Stomach smooth muscle (tissue), 2 donors: ENCODE data around the gene EPSTI1.
"Not testable (repeated sequence)": the region's sequence is repeated elsewhere in the genome, so short reads cannot be mapped to it uniquely, and the experiment has no call there.

ENCODE experiments used
- H3K27ac ChIP-seq: one replicate; pipeline ENCODE4 v1.7.0; 2013; ENCODE audit warnings: mild to moderate bottlenecking, low read length, inconsistent platforms
- H3K27me3 ChIP-seq, 2 donors: one replicate each; pipeline ENCODE4 v1.7.0; 2013; ENCODE audit warnings: low read length in 2 of 2; ENCODE audit not compliant: insufficient read depth in 2 of 2, control insufficient read depth in 1 of 2
- H3K36me3 ChIP-seq, 2 donors: one replicate each; pipeline ENCODE4 v1.7.0; 2013; ENCODE audit warnings: low read length in 2 of 2; ENCODE audit not compliant: control insufficient read depth in 2 of 2, insufficient read depth in 2 of 2
- H3K4me1 ChIP-seq: one replicate; pipeline ENCODE4 v1.7.0; 2013; ENCODE audit warnings: low read length; ENCODE audit not compliant: control insufficient read depth, insufficient read depth
- H3K4me3 ChIP-seq, 2 donors: one replicate each; pipeline ENCODE4 v1.7.0; 2013; ENCODE audit warnings: low read length in 2 of 2
- H3K9ac ChIP-seq, 2 donors: one replicate each; pipeline ENCODE4 v1.7.0; 2013; ENCODE audit warnings: low read length in 2 of 2, mild to moderate bottlenecking in 1 of 2
- H3K9me3 ChIP-seq, 2 donors: one replicate each; pipeline ENCODE4 v1.7.0; 2013; ENCODE audit warnings: low read length in 2 of 2; ENCODE audit not compliant: control insufficient read depth in 2 of 2
- donor health status: healthy.
- donor health status: Pancreatic carcinoma.

The EPSTI1 gene

GRCh38 chr13:42991898-42992763 lies at the start of gene EPSTI1:
EPSTI1 (minus strand) TSS chr13:42992241; CDS start chr13:42992165, 76 bp downstream.
- no peaks in the 10 kb centered on the region for H3K27me3 ChIP-seq
- H3K27ac ChIP-seq = peak within 1 kb of the TSS; percentile 70
- no peaks in the 10 kb centered on the region for H3K9me3 ChIP-seq
- H3K9ac ChIP-seq = peak within 1 kb of the TSS; percentile 74 to 89
- peaks cover 22% of the 10 kb centered on the region for H3K4me1 ChIP-seq
- H3K36me3 ChIP-seq = no peaks in the 10 kb centered on the region
- peak within 1 kb of the TSS; percentile 66 to 83 for H3K4me3 ChIP-seq

- H3K4me1 ChIP-seq = peaks cover 4% of the 10 kb centered on the region
- no peaks in the 10 kb centered on the region for H3K27me3 ChIP-seq
- no peak overlapping the region for H3K4me3 ChIP-seq
- no peak overlapping the region for H3K9ac ChIP-seq
- H3K27ac ChIP-seq = no peak overlapping the region
- no peaks in the 10 kb centered on the region for H3K9me3 ChIP-seq
- no peaks in the 10 kb centered on the region for H3K36me3 ChIP-seq
Observed at GRCh38 chr13:43041369-43041921, 49.4 kb upstream of the EPSTI1 start.

GRCh38 chr13:43040581-43041368 lies 48.7 kb upstream of the EPSTI1 start:
- H3K36me3 ChIP-seq, H3K27me3 ChIP-seq, H3K4me1 ChIP-seq, H3K9ac ChIP-seq, H3K27ac ChIP-seq, H3K4me3 ChIP-seq, H3K9me3 ChIP-seq: not testable (repeated sequence)

GRCh38 chr13:43039966-43040365 lies 47.9 kb upstream of the EPSTI1 start:
- Histone ChIP-seq H3K27me3 (no peaks in the 10 kb centered on the region), H3K27ac (no peak overlapping the region), H3K9me3 (no peaks in the 10 kb centered on the region), H3K4me1 (peaks cover 8% of the 10 kb centered on the region), H3K4me3 (no peak overlapping the region), H3K9ac (no peak overlapping the region), H3K36me3 (no peaks in the 10 kb centered on the region)

- Histone ChIP-seq H3K36me3 (peaks cover 0 to 3% of the 10 kb centered on the region in 2 donors), H3K4me3 (peak overlapping the region; percentile 34 to 49), H3K9me3 (no peaks in the 10 kb centered on the region), H3K27me3 (no peaks in the 10 kb centered on the region), H3K9ac (no peak overlapping the region), H3K4me1 (peaks cover 8% of the 10 kb centered on the region), H3K27ac (no peak overlapping the region)
Observed at GRCh38 chr13:43036351-43037250, 44.6 kb upstream of the EPSTI1 start.

- H3K27me3 ChIP-seq = no peaks in the 10 kb centered on the region
- H3K36me3 ChIP-seq = peaks cover 0 to 3% of the 10 kb centered on the region in 2 donors
- H3K4me1 ChIP-seq = peaks cover 8% of the 10 kb centered on the region
- H3K9me3 ChIP-seq = no peaks in the 10 kb centered on the region
- no peak overlapping the region for H3K4me3 ChIP-seq
- H3K27ac ChIP-seq = no peak overlapping the region
- H3K9ac ChIP-seq = no peak overlapping the region
Observed at GRCh38 chr13:43033038-43033437, 41.0 kb upstream of the EPSTI1 start.

GRCh38 chr13:43031881-43032280 lies 39.8 kb upstream of the EPSTI1 start:
- peaks cover 0 to 3% of the 10 kb centered on the region in 2 donors for H3K36me3 ChIP-seq
- no peak overlapping the region for H3K27ac ChIP-seq
- H3K4me1 ChIP-seq = peaks cover 8% of the 10 kb centered on the region
- H3K9ac ChIP-seq = no peak overlapping the region
- H3K9me3 ChIP-seq = no peaks in the 10 kb centered on the region
- no peak overlapping the region for H3K4me3 ChIP-seq
- H3K27me3 ChIP-seq = no peaks in the 10 kb centered on the region

- Histone ChIP-seq H3K9ac (no peak overlapping the region), H3K27ac (no peak overlapping the region), H3K27me3 (no peaks in the 10 kb centered on the region), H3K4me1 (no peaks in the 10 kb centered on the region), H3K36me3 (peaks cover 0 to 3% of the 10 kb centered on the region in 2 donors), H3K9me3 (no peaks in the 10 kb centered on the region), H3K4me3 (no peak overlapping the region)
Observed at GRCh38 chr13:43030548-43030947, 38.5 kb upstream of the EPSTI1 start.

GRCh38 chr13:43026262-43026661 lies 34.2 kb upstream of the EPSTI1 start:
- H3K9ac ChIP-seq = no peak overlapping the region
- H3K9me3 ChIP-seq = no peaks in the 10 kb centered on the region
- no peak overlapping the region for H3K4me3 ChIP-seq
- H3K36me3 ChIP-seq = no peaks in the 10 kb centered on the region
- no peaks in the 10 kb centered on the region for H3K27me3 ChIP-seq
- no peak overlapping the region for H3K27ac ChIP-seq
- peaks cover 4% of the 10 kb centered on the region for H3K4me1 ChIP-seq
